GM19043 (cell line): ENCODE measurements around the gene COX6B2.

Experiments
- ATAC-seq: cut with Tn5 transposase; IDR thresholded peaks from one replicate; pipeline ENCODE4 v1.9.1; 2021; ENCODE audit warnings: low read depth; ENCODE audit not compliant: unreplicated experiment

COX6B2 gene

DNA sequence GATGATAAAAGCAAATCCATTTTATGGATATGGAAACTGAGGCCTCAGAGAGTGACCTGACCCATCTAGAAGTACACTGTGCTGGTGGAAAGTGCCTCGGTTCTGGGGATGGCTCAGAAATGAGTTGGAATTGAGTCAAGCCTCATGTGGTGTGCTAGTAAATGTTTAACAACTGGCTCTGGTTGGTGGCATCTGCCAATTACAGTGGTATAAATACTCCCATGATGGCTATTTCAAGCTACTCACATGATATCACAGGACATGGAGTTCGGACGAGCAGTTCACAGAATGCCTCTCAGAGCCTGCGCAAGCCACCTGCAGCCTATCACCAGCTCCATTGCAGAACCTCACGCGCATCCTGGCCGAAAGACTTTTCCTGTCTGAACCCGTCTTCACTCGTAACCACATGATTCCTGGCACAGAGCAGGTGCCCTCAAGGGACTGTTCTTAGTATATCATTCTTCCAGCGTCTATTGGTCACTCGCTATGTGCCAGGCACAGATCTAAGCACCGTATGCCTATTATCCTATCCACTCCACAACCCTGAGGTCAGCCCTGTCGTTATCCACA lies 38.5 kb downstream of the COX6B2 start:
- no peak for ATAC-seq

DNA sequence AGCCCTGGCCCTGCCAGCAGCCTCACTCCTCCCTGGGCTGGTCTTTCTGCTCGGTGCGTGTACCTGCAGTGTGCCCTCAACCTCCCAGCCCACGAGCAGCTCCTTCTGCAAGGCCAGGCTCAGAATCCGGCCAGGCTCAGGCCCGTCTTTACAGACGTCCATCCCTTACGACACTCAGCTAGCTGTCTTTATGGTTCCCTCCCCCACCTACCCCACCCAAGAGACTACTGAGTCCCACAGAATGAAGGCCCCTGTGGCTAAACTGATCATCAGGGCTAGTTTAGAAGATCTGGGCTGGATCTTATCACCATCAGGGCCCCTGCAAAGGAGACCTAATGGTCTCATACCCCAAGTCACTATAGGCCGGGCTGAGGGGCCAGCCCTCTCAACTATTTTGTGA lies 40.1 kb downstream of the COX6B2 start:
- no peak for ATAC-seq

DNA sequence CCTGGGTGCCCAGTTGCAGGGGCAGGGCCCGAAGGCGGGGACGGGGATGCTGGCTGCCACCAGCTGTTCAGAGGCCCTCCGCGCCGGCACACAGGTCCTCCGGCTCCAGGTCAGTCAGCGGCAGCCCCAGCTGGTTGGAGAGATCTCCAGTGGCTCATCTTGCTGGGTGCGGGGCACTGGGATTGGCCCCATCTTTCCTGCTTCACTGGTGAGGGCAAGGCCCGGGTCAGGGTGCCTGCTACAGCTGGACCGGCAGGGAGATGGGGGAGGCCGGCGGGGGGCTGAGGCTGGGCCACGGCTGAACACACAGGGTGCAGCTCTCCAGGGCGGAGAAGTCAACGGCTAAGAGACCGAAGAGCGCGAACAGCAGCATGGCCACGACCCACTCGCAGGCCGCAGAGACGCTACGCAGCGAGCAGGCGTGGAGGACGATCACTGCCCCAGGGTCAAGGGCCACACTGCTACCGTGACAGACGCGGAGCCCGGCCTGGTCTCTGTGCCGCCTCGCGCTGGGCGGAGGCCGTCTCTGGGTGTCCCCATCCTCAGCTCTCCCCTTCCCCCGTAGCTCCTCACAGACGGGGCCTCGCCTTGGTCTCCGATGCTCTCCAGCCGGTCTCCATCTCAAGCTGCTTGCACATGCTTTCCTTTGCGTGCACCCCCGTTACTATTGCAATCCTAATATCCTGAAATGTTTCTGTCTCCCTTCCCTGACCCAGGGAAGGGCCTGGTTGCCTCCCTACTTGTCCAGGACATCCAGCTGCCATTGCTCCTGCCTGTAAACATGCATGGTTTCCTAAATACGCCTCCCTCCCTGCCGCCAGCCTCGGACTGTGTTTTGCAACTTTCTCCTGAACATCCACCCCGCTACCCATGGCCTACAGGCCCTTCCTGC lies 41.7 kb downstream of the COX6B2 start:
- no peak for ATAC-seq

DNA sequence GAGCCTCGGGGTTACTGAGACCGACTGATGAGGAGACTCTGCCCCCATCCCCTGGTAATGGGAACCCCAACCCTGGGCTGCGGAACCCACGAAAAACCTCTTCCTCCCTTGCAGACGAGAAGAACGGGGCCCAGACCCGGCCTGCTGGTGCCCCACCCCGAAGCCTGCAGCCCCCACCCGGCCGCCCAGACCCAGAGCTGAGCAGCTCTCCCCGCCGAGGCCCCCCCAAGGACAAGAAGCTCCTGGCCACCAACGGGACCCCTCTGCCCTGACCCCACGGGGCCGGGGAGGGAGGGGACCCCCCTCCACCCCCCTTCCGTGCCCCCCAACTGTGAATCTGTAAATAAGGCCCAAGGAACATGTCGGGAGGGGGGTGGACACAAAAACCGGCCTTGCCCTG lies 42.7 kb downstream of the COX6B2 start:
- ATAC-seq: no peak

DNA sequence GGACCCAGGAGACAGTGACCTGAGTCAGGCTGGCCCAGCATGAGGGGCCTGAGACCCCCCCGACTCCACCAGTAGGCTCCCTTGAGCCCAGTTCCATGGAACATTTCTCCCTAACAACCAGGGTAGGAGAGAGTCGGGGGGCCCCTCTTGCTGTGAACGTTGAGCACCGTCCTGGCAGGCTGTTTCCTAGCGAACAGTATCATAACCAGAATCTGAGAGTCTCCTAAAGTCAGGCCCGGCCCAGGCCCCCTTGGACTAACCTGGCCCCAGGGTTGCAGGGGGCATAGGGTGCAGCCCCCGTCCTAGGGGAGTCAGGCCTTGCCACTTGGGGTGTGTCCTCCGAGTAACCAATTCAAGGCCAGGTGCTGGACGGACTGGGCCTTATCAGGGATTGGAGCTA lies 43.1 kb downstream of the COX6B2 start:
- ATAC-seq: no peak

DNA sequence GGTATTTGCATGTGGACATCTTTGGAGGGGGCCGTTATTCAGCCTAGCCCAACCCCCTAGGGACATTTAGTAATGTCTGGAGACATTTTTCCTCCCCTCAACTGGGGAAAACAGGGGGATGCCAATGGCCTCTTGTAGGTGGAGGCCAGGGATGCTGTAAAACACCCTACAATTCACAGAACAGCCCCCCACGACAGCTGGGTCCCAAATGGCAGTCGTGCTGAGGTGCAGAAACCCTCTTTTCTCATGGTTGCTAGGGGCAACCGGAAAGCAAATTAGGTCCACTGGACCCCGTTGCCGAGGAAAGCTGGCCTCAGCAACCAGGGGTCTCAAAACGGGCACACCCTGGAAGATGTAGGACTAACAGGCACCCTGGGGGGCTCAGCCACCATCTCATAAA lies 44.0 kb downstream of the COX6B2 start:
- no peak for ATAC-seq

DNA sequence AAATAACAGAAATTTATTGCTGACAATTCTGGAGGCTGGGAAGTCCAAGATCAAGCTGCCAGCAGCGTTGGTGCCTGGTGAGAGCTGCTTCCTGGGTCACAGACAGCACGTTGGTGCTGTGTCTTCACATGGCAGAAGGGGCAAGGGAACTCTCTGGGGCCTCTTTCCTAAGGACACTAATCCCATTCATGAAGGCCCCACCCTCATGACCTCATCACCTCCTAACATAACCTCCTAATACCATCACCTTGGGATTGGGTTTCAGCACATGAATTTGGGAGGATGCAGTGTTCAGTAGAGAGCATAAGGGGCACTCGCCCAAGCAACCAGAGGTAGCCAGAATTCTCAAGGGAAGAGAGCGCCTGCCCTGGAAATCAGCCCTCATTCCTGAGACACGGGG lies 45.1 kb downstream of the COX6B2 start:
- no peak for ATAC-seq

DNA sequence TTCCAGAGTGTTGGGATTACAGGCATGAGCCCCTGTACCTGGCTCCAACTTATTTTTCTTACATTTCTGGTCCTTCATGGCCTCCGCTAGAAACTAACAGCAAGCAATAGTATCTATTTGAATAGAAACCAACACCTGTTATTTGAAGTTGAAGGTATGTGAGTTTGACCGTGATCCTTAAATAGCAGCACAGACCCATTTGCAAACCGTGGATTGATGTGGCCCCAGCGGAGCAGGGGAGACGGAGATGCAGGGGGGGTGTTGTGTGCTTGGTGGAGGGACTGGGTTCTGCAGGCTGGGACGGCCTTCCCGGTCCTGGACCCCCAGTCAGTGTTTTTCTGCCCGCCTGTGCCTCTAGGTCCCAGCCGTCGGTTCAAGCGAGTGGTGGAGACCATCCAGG lies 46.2 kb downstream of the COX6B2 start:
- ATAC-seq: no peak

DNA sequence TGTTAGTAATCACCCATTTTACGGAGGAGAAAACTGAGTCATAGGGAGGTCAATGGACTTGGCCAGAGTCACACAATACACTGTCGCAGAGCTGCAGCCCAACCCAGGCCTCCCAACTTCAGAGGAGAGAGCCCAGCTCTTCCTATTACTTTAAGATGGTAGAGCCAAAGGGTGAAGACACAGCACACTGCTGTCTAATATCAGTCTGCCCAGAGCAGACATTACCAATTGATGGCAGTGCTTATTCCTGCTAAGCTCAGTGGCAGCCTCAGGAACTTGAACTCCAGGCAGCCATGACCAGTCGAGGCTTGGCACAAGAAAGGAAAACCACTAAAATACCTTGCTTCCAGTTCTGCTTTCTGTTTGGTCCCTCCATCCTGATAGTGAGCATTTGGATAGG lies 47.8 kb downstream of the COX6B2 start:
- no peak for ATAC-seq

DNA sequence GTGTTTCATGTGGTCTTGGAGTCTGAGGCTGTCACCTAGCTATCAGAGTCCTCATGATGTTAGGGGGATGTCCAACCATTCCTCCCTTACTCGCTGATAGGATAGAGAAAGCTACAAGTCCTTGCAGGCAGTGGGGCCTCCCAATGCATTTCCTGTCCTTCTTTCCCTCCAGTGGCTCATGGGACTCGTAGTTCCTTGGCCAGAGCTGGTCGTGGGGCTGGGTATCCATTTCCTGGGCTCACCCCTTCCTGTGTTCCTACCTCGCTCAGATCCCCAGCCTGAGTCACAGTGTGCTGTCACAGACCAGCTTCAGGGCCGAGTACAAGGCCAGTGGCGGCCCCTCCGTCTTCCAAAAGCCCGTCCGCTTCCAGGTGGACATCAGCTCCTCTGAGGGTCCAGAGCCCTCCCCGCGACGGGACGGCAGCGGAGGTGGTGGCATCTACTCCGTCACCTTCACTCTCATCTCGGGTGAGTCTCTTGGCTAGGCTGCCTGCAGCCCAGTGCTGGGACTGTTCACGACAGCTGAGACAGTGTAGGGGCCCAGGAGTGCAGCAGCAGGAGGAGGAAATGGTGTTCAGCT lies 48.4 kb downstream of the COX6B2 start:
- ATAC-seq: no peak

DNA sequence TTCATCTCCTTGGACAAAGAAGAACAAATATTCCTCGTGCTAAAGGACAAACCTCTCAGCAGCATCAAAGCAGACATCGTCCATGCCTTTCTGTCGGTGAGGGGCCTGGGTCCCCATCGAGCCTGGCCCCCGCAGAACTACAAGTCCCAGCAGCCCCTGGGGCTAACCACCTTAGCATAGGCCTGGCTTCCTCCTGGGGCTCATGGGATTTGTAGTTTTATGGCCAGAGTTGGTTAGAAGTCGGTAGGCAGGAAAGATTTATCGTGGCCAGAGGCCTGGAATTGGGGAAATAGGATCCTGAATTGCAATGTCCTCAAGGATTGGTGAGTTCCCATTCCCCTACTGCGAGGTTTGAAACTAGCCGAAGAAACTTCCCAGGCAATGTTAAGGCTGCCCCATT lies 49.0 kb downstream of the COX6B2 start:
- no peak for ATAC-seq

DNA sequence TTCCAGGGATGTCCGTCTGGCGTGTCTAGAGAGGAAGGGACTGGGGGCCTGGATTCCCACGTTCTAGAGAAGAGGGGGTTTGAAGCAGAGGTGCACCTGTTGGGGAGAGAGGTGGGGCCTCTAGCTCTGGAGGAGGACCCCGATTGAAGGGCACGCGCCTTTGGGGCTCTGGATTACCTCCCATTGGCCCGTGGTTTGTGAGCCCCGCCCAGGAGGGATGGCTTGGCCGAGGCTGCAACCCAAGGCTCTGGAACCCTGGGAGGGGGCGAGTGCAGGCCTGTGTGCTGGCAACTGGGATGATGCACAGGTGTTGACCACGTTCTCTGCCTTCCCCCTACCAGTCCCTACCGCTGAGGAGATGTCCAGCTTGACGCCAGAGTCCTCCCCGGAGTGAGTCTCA lies 49.5 kb downstream of the COX6B2 start:
- ATAC-seq: no peak

DNA sequence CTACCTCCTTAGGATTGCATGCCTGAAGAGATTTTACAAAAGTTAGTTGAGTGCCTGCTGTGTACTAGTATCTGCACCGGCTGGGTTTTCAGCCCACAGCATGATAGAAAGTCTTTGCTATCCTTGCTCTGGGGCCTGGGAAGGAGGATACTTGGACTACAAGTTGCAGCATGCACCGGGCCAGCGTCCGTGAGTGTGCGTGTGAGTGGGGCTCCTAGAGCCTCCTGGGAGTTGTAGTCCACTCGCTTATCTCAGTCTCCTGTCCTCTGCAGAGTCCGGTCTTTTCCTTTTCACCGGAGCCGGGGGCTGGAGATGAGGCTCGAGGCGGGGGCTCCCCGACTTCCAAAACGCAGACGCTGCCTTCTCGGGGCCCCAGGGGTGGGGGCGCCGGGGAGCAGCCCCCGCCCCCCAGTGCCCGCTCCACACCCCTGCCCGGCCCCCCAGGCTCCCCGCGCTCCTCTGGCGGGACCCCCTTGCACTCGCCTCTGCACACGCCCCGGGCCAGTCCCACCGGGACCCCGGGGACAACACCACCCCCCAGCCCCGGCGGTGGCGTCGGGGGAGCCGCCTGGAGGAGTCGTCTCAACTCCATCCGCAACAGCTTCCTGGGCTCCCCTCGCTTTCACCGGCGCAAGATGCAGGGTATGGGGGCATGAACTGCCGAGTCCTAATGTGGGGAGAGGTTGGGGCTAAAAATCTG lies 50.1 kb downstream of the COX6B2 start:
- ATAC-seq: no peak

DNA sequence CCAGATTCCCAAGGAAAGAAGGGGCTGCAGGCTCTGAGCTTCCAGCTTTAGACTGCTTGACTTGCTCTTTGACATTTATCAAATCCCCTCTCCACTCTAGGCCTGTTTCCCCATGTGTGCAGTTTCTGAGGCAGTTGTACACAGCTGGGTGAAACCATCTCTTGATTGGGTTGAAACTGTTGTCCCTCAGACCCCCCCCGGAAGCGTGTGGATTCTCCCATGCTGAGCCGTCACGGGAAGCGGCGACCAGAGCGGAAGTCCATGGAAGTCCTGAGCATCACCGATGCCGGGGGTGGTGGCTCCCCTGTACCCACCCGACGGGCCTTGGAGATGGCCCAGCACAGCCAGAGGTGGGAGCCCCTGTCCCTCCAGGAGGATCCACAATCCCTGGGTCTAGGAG lies 51.0 kb downstream of the COX6B2 start:
- ATAC-seq: no peak

DNA sequence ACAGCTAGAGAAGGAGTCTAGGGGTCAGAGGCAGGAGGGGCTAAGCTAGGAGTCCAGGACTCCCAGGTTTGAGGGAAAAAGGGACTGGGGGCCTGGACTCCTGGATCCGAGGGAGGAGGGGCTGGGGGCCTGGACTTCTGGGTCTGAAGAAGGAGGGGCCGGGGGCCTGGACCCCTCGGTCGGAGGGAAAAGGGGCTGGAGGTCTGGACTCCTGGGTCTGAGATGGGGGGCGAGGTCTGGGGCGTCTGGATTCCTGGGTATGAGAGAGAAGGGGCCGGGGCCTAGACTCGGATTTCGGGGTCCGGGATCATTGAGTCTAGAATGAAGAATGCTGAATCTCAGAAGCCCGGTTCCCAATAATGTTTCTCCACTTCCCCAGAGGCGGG lies 52.2 kb downstream of the COX6B2 start:
- ATAC-seq: no peak

DNA sequence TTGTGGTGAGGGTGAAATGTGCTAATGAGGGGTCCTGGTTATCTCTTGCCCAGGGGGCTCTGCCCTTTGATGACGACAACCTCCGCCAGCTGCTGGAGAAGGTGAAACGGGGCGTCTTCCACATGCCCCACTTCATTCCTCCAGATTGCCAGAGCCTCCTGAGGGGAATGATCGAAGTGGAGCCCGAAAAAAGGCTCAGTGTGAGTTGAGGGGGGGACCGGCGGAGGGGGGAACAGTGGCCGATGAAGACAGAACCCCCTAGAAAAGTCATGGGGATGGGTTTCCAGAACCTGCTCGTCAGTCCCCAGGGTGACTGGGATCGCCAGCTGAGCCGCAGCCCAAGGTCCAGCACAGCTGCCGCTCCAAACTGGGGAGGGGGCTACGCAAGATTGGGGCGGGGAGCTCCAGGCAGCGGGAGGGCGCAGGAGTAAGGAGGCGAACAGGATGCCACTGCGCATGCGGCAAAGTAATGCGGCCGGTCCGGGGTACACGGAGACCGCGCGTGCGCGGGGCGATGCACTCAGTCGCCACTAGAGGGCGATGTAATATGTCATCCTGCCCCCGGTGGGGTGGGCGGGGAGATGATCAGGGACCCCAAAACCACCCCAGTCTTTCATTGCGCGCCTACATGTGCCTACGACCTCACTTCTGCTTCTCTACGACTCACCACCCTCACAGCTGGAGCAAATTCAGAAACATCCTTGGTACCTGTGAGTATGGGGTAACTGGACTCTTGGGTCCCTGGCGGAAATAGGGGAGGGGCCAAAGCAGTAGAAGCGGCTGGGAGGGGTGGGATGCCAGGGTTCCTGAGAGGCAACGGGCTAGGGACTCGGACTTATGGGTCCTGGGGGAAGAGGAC lies 52.8 kb downstream of the COX6B2 start:
- ATAC-seq: no peak

DNA sequence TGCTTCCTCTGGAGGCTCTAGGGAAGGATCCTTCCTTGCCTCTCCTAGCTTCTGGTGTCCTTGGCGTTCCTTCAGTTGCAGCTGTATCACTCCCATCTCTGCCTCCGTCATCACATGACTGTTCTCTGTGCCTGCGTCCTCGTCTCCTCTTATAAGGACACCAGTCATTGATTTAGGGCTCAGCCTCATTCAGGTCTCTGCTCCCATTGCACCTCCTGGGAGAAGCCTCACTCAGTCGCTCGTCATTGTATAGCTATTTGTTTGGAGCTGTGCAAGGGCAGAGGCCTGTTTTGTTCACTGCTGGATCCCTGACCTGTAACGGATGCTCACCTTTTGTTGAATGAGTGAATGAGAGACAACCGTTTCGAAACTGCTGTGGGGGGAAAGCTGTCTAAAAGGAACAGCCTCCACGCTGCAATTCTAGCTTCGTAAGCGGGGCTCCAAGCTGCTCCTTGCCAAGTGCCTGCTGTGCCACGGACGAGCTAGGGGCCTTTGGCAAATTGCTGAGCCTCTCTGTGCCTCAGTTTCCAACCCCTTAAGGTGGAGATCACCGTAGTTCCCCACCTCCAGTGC lies 53.5 kb downstream of the COX6B2 start:
- no peak for ATAC-seq

DNA sequence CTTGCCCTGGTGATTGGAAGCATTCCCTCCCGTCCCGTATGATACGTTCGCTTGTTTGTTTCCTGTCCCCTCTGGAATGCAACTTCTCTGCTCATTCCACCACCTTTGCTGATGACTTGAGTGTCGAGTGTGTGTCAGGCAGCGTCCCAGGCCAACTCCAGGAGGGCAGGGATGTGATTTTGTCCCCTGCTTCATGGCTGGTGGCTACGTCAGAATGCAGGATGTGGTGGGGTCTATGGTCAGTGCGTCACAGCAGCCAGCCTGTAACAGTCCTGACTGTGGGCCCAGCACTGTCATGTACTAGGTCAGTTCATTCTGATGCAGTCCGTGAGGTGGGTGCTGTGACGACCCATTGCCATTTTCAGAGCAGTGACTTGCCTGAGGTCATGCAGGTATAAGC lies 54.5 kb downstream of the COX6B2 start:
- ATAC-seq: no peak
